Activated CD4-positive, CD25-positive, alpha-beta regulatory T cell (primary cell): ENCODE data around the gene GNG13.

Experiments
- DNase-seq, 4 experiments: peaks; one replicate each; lab custom pipeline; 2025; lab: John Stamatoyannopoulos, UW

The GNG13 gene

DNA sequence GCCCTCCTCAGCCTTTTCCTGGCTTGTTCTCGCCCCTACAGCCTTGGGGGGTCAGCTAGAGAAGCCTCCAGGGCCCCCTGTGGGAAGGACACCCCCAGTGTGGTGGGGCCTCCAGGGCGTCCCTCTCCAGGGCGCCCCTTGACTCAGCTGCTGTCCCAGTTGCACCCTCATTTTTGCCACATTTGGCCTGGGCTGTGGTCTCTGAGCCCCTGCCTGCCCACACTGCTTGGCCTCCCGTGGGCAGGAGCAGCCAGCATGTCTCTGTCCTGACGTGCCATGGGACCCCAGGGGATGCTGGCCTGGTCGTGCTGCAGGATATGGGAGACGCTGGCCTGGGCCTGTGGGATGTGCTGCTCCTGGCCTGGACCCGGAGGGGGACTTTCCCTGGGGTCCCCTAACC is 7.1 kb downstream of the GNG13 start:
- DNase-seq: no peak

DNA sequence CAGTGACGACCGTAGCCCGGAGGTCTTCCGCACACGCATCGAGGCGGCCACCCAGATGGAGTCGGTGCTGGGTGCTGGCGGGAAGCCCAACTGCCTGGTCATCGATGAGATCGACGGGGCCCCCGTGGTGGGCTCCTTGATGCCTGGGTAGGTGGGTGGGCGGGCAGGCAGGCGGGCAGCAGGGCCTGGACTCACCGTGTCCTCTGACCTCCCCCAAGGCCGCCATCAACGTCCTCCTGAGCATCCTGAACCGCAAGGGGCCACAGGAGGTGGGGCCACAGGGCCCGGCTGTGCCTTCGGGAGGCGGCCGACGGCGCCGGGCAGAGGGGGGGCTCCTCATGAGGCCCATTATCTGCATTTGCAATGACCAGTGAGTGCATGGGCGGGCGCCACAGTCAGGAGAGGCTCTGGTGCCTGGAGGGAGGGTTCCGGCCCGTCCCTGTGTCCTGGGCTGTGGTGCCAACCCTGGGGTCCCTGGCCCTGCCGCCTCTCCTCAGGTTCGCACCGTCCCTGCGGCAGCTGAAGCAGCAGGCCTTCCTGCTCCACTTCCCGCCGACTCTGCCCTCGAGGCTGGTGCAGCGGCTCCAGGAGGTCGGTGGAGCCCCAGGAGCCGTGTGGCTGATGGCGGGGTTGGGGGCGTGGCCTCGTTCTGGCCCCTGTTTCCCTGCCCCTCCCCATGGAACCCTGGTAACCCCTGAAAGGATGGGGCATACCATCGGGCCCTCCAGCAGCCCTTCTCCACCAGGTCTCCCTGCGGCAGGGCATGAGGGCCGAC is 8.1 kb downstream of the GNG13 start:
- no peak for DNase-seq

DNA sequence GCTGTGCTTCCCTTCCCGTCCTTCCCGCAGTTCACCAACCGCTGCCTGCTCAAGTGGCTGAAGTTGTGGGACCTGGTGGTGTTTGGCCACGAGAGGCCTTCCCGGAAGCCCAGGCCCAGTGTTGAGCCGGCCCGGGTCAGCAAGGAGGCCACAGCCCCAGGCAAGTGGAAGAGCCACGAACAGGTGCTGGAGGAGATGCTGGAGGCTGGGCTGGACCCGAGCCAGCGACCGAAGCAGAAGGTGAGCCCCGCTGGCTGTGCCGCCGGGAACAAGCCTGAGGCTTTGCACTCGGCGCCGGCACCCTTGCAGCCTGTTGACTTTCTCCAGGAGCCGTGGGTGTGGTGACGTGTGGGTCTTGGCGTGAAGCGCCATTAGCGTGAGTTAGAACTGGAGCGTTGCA is 9.4 kb downstream of the GNG13 start:
- DNase-seq: no peak

DNA sequence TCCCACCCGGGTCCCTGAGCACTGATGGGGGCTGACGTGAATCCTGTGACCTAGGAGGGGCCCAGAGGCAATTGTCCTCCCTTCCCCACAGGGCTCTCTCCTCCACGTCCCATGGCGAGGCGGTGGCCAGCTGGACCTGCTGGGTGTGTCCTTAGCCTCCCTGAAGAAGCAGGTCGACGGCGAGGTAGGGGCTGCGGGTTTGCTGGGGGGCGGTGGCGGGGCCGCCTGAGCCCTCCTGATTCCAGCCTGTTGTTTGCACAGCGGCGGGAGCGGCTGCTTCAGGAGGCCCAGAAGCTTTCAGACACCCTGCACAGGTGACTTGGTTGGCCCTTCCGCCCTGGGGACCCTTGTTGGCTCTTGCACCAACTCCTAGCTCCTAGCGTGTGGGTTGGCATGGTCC is 10.4 kb downstream of the GNG13 start:
- no peak for DNase-seq

DNA sequence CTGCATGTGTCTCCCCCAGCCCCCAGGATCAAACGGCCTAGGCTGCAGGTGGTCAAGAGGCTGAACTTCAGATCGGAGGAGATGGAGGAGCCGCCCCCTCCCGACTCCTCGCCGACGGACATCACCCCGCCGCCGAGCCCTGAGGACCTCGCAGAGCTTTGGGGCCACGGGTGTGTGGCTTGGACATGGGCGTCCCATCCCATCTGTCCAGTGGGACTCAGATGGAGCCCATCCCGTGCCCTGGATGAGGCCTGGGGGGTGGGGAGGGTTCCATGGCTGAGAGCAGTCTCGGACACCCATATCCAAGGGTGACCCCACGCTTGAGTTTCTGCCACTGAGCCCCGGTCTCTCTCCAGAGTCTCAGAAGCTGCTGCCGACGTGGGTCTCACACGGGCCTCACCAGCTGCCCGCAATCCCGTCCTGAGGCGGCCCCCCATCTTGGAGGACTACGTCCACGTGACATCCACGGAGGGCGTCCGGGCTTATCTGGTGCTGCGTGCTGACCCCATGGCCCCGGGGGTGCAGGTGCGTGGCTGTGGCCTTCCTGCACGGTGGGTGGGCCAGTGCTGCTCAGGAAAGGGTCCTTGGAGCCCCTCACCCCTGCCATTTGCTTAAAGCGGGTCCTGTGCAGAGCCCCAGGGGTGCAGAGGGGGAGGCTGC is 11.2 kb downstream of the GNG13 start:
- no peak for DNase-seq

DNA sequence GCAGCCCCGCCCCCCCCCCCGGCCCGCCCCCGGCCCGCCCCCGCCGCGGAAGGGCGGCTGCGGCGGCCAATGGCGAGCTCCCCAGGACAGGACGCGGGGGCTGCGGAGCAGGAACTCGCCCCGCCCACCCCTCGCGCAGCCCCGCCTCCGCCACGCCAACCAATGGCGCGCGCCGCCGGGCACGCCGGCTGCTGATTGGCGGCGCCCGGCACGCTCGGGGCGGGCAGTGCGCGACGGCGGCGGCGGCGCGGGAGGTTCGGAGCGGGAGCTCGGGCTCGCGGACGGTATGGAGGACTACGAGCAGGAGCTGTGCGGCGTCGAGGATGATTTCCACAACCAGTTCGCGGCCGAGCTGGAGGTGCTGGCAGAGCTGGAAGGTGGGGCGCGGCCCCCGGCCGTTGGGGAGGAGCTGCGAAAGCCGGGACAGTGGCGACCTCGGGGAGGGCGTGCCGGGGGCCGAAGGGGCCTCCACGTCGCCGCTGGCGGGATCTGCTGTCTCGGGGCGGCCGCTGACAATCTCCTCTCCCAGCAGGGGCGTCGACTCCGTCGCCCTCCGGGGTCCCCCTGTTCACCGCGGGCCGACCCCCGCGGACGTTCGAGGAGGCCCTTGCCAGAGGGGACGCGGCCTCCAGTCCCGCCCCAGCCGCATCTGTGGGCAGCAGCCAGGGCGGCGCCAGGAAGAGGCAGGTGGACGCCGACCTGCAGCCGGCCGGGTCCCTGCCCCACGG is 12.0 kb downstream of the GNG13 start, which contains the start of gene CHTF18:
TSS of gene CHTF18 (plus strand) at position 222 of the 728 bp plus-strand sequence. CDS start at position 287, 65 bp downstream.
- peak; percentile 83 to 91 (median 88) for DNase-seq

DNA sequence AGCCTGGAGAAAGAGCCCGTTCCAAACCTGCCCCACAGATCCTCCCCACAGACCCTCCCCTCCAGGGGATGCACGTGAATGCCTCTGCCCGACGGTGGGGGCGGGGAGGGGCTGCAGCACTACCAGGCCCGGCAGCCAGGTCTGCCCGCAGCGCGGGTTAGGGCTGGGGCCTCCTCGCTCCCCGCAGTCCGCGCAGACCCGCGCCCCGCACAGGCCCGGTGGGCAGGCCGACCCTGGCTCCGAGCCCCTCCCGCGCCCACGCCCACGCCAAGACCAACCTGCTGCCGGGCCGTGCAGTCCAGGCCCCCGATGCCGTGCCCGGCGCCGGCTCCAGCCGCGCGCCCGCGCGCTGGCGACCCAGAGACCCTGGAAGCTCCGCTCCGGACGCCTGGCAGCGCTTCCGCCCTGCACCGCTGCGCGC is 12.5 kb downstream of the GNG13 start, which contains the start of gene RPUSD1:
TSS of gene RPUSD1 (minus strand) at position 404 of the 421 bp plus-strand sequence. CDS start 644 bp downstream, outside the sequence.
- DNase-seq: no peak

DNA sequence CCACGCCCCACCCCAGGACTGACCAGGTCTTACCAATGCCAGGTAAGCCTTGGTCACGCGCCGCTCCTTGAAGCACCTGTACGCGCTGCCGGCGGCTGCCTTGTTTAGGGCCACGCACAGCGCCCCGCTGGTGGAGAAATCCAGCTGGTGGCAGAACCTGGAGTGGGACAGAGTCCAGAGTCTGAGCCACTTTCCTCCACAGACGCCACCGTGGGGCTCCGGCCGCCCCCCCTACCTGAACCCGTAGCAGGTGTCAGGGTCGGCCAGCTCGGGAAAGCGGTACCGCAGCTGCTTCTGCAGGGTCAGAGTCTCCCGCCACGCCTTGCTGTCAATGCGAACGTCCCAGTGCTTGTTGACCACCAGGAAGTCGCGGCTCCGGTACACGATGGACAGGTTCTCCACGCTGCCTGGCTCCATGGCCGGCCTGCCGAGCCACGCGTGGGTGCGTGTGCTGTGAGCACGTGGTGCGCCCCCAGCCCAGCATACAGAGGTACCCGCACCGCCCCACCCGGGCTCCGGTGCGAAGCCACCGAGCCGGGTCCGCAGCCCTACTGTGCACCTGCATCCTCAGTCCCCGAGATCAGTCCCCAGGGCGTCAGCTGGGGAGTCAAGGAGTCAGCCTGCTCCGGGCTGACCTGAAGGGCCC is 13.1 kb downstream of the GNG13 start:
- DNase-seq: no peak

DNA sequence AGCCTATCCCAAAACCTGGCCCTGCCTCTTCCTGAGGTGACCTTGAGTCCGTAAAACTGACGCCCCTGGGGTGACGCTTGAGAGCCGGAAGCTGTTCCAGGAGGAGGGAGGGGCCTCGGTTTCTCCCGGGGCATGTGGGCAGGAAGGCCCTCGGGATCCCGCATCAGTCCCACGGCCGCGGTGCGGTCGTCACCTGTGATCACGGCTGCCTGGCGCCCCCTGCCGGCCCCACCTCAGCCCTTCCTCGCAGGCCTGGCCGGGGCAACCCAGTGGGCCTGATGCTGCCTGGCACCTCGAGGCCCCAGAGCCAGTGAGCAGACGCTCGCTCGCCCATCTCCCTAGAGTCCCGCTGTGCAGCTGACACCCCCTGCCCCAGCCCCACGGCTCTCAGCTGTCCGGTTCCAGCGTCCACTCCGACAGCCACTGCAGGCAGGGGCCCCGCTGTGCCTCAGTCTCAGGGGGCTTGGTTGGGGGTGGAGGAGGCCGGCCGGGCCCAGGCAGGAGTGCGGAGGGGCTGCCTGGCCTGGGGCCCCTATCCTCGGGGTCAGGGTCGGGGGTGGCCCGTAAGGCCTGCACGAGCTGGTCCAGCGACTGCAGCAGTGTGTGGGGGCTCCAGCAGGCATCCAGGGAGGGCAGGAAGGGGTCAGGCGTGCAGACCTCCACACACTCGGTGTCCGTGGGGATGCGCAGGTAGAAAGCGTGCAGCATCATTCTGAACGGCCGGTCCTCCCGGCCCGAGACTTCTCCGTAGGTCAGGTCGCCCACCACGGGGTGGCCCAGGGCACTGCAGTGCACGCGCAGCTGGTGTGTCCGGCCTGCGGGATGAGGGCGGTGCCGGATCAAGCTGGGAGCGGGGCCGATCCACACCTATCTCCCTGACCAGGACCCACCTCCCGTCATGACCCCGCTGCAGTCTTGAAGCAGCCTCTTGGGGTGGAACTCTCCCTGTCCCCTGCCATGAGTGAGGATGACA is 14.7 kb downstream of the GNG13 start:
- DNase-seq: peak; percentile 57 to 74 (median 62)

DNA sequence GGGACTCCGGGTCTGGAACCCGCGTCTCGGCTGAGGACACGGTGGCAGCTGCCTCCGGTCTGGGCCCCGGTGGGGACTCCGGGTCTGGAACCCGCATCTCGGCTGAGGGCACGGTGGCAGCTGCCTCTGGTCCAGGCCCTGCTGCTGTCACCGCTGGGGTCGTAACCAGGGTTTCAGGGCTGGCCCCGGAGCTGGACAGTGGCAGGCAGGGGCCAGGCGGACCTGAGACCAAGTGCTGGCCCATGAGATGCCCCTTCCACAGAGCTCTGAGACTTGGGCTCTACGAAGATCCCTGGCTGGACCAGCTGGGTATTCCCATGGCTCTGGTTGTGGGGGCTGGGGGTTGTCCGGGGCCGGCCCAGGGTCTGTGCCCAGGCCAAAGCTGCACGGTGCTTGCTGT is 16.1 kb downstream of the GNG13 start:
- DNase-seq: no peak

DNA sequence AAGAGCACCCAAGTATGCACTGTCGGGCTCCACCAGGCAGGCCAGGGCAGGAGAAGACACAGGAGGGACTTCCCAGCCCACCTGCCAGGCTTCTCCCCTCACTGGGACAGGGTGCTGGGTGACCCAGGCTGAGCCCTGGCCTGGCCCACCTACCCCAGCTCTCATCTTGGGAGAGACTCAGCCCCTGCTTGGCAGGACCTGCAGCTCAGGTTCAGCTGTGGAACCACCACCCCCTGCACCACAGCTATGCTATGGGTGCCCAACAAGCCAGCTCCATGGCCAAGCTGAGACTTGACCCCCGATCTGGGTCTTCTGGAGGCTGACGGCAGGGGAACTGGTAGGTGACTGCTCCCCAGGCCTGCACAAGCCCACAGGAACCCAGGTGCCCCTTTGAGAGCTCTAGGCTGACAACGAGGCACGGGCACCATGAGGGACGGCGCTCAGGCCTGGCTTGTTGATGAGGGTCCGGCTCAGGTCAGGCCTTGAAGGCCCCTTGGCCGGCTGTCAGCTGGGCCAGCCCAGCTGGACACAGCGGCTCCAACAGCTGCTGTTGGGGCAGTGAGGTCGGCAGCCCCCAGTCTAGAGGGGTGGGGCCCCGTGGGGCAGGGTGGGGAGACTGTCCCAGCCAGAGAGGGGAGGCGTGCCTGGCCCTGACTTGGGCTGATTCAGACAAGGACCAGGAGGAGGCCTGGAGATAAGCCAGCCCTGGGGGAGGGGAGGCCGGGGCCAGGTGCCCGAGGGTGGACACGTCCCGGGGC is 17.0 kb downstream of the GNG13 start:
- no peak for DNase-seq

DNA sequence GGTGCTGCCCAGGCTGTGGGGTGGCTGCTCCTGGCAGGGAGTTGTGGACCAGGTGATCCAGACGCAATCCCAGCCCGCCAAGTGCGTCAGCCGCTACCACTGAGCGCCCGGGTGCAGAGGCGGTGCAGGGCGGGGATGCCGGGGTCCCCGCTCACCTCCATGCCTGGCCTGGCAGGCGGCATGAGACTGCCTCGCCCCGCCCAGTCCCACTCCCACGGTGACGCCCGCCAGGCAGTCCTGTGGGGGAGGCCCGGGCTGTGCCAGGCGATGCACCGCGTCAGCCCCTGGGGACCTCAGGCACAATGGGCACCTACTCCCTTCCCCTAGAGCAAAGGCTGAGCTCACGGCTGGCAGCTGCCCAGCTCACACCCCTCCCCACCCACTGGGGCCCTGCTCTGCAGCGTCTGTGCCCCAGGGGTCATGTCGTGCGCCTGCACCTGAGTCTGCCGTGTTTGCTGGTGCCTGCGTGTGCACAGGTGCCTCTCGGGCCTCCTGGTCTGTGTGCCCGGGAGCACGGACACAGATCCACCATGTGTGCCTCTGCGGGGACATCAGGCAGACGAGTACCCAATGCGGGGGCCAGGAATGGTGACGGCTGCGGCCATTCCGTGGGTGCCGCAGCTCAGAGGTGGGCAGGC is 17.6 kb downstream of the GNG13 start:
- no peak for DNase-seq

DNA sequence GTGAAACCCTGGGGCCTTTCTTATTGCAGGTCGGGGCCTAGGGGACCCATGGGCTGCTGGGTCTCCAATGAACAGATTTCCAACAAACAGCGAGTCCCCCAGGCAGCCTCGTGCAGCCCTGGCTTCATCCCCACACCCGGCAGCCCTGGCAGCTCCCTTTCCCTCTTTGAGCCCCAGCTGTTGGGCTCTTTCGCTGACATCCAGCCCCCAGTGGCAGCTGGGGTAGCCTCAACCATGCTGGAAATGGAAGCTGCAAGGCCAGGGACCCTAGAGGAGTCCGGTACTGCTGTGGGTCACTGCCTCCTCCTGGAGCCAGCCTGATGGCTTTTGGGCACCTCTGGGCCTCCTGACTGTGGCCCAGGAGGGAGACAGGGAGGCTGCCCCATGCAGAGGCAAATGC is 18.3 kb downstream of the GNG13 start:
- DNase-seq: no peak

DNA sequence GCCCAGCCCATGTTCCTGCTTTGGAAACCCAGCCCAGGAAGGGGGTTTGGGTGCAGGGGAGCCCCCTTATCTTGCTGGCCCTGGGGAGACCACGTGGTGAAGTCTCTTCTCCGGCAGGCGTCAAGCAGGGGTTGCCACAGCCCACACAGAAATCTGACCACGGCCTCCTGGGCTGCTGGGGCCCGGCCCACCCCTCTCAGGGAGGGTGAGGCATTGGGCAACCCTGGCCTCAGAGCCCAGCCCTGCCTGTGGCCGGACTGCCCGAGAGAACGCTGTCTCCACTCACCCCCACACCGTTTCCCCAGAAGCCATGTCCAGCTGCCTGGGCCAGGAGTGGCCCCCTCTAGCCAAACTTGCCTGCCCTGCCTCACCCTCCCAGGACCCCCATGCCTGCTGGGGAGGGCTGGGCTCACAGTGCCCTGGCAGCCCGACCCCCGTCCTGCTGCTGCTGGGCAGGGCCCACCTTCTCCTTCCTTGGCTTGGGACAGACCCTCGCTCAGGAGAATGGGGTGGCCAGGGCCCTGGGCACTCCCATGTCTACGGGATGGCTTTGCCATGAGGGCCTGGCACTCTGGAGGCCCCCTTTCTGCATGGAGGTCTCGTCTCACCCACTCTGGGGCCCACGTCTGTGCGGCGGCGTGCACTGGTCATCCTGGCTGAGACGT is 19.1 kb downstream of the GNG13 start:
- DNase-seq: no peak

DNA sequence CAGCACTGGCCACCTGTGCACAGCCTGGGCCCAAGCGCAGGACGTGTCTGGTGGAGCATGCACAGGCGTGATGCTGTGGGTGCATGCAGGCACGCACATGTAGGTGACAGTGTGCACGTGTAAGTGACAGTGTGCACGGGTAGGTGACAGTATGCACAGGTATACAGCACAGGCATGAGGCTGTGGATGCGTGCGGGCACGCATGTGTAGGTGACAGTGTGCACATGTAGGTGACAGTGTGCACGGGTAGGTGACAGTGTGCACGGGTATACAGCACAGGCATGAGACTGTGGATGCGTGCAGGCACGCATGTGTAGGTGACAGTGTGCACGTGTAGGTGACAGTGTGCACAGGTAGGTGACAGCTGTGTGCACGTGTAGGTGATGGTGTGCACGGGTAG is 20.2 kb downstream of the GNG13 start:
- no peak for DNase-seq

DNA sequence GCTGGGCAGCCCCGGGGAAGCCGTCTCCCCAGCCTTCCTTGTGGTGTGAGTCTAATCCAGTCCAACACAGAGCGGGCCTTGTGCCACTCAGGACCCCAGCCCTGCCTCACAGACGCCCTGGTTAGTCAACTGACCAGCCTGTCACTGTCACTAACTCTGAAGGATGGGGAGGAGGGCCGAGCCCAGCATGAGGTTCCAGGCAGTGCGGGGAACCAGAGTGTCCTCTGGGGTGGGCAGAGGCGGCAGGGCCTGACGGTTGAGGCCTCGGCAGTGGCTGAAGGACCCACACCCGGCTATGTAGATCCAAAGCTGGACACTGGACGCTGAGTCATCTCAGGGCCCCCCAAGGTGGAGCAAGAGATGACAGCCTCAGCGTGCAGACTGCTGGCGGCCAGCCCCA is 21.0 kb downstream of the GNG13 start:
- DNase-seq: no peak

DNA sequence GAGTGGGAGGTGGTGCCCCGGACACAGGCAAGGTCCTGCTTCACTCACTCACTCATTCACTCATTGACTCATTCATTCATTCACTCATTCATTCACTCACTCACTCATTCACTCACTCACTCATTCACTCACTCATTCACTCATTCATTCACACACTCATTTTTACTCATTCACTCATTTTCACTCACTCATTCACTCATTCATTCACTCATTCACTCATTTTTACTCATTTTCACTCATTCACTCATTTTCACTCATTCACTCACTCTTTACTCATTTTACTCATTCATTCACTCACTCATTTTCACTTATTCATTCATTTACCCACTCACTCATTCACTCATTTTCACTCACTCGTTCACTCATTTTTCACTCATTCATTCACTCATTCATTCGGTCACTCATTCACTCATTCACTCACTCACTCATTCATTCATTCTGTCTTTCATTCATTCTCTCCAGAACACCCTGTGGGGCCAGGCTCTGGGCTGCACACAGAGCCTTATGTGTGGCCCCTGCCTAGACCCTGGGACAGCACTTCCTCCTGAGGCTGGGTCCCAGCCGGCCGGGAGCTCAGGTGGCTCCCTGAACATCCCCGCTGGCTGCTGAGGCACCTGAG is 21.5 kb downstream of the GNG13 start:
- no peak for DNase-seq

DNA sequence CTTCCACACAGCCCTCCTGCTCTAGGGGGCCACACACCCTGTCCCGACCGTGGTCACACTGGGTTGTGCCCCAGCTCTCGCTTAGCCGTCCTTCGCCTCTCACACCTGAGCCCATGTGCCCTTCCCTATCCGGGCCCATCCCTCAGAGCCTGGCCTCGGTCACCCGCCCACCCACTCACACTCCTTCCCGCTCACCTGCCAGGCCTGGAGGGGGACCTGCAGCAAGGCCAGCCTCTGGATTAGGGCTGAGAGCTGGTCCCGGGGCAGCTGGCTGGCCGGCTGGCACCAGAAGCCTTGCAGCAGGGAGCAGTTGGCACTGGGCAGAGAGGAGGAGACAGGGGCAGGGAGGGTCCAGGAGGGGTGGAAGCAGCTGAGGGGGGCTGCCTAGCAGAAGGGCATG is 22.1 kb downstream of the GNG13 start:
- DNase-seq: no peak

DNA sequence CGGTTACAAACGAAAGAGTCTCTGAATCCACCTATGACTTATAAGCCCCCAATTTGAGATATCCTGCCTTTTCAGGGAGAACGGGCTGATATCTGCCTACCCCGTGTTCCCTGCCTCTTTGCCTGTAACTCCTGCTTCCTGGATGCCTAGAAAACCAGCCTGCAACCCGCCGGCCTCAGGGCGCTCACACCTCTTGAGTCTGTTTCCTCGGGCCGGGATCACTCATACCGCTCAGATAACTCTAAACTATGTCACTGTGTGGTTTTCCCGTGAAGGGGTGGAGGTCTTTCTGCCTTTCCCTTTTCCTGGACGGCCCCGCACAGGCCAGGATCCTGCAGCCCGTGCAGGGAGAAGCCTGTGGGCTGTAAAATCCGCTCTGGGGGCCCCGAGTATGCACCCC is 22.7 kb downstream of the GNG13 start:
- no peak for DNase-seq
